KMS-11 (cell line): ENCODE measurements around the gene CSTB.
A peak's percentile ranks its signal among the peaks of the same experiment; 100 is the strongest.

ENCODE experiments used
- H2AFZ ChIP-seq: fragments of 200-600 bp; sonication (generic); 2 replicates; pipeline ENCODE4 v1.6.1; 2016; ENCODE audit warnings: antibody characterized with exemption, mixed run types, low read depth
- H3K27ac ChIP-seq: fragments of 200-600 bp; sonication (generic); 2 replicates; pipeline ENCODE4 v1.6.1; 2016; ENCODE audit warnings: mild to moderate bottlenecking, mixed run types
- H3K27me3 ChIP-seq: fragments of 200-600 bp; sonication (generic); 2 replicates; pipeline ENCODE4 v1.6.1; 2017; ENCODE audit warnings: mild to moderate bottlenecking, low read depth, mixed run types, moderate library complexity; ENCODE audit not compliant: insufficient read depth
- H3K36me3 ChIP-seq: fragments of 200-600 bp; sonication (generic); 2 replicates; pipeline ENCODE4 v1.6.1; 2017; ENCODE audit warnings: mild to moderate bottlenecking, mixed run types; ENCODE audit not compliant: insufficient read depth
- H3K4me1 ChIP-seq: fragments of 200-600 bp; sonication (generic); 2 replicates; pipeline ENCODE4 v1.6.1; 2016; ENCODE audit warnings: mild to moderate bottlenecking, low read depth, mixed run types; ENCODE audit not compliant: poor library complexity, severe bottlenecking
- H3K4me2 ChIP-seq: fragments of 200-600 bp; sonication (generic); 2 replicates; pipeline ENCODE4 v1.7.0; 2016; ENCODE audit warnings: mild to moderate bottlenecking, mixed run types
- H3K4me3 ChIP-seq: fragments of 200-600 bp; sonication (generic); IDR thresholded peaks from 2 replicates; pipeline ENCODE4 v1.6.1; 2017; ENCODE audit warnings: low read depth, low read length, mixed read lengths; ENCODE audit not compliant: insufficient read depth
- H3K79me2 ChIP-seq: fragments of 200-600 bp; sonication (generic); 2 replicates; pipeline ENCODE4 v1.6.1; 2016; ENCODE audit warnings: low read depth, mixed run types; ENCODE audit not compliant: insufficient read depth
- H3K9ac ChIP-seq: fragments of 200-600 bp; sonication (generic); 2 replicates; pipeline ENCODE4 v1.6.1; 2016; ENCODE audit warnings: mild to moderate bottlenecking, mixed run types
- H4K20me1 ChIP-seq: fragments of 200-600 bp; sonication (generic); 2 replicates; pipeline ENCODE4 v1.6.1; 2016; ENCODE audit warnings: mild to moderate bottlenecking, mixed run types; ENCODE audit not compliant: insufficient read depth
- CTCF ChIP-seq: fragments of 200-600 bp; sonication (generic); conservative IDR thresholded peaks from 2 replicates; pipeline ENCODE4 v1.6.1; 2017; ENCODE audit warnings: low read depth, mild to moderate bottlenecking, antibody characterized with exemption, low read length, moderate library complexity, mixed read lengths

The CSTB gene

DNA sequence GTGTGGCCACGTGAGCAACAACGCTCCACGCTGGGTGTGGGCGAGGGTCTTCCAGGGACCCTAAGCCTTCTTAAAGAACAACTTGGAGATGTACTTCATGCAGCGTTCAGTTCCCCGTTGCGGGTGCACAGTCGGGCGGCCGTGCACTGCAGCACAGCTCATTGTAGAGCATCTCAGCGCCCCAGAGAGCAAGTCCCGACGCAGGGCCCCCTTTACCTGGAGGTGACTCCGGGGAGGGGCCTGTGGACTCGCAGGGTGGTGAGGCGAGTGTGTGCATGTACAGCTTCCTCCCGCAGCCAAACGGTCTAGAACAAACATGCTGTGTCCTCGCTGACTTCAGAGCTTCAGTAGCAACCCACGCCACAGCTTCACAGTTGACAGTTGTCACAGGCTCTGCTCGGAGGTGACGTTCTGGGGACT, 32.7 kb upstream of the CSTB start:
- no peaks in the 10 kb centered on the region; the same call in 1 of the 2 replicates for H3K36me3 ChIP-seq
- H3K4me2 ChIP-seq = no peak overlapping the region
- H3K79me2 ChIP-seq = no peaks in the 10 kb centered on the region
- no peaks in the 10 kb centered on the region for H3K27me3 ChIP-seq
- H3K27ac ChIP-seq = no peak overlapping the region
- H3K4me1 ChIP-seq = peaks cover 20% of the 10 kb centered on the region
- TF ChIP-seq CTCF = no peak
- H3K9ac ChIP-seq = no peak overlapping the region
- no peak overlapping the region for H3K4me3 ChIP-seq
- no peaks in the 10 kb centered on the region for H4K20me1 ChIP-seq
- H2AFZ ChIP-seq = no peak overlapping the region

- TF ChIP-seq CTCF = no peak
- Histone ChIP-seq H3K4me2 (no peak overlapping the region), H3K4me1 (peaks cover 20% of the 10 kb centered on the region), H3K27me3 (no peaks in the 10 kb centered on the region), H3K27ac (no peak overlapping the region), H4K20me1 (no peaks in the 10 kb centered on the region), H3K4me3 (no peak overlapping the region), H3K79me2 (no peaks in the 10 kb centered on the region), H3K36me3 (no peaks in the 10 kb centered on the region; the same call in 1 of the 2 replicates), H2AFZ (no peak overlapping the region), H3K9ac (no peak overlapping the region)
These were observed 32.3 kb upstream of the CSTB start for GRCh38 chr21:43808367-43808766.

- Histone ChIP-seq H3K4me1 (peaks cover 20% of the 10 kb centered on the region), H3K4me2 (no peak overlapping the region), H3K79me2 (no peaks in the 10 kb centered on the region), H3K27me3 (no peaks in the 10 kb centered on the region), H3K4me3 (no peak overlapping the region), H3K36me3 (peaks cover 10% of the 10 kb centered on the region; the same call in 1 of the 2 replicates), H4K20me1 (no peaks in the 10 kb centered on the region), H2AFZ (no peak overlapping the region), H3K27ac (no peak overlapping the region), H3K9ac (no peak overlapping the region)
- TF ChIP-seq CTCF = no peak
These were observed 30.1 kb upstream of the CSTB start for GRCh38 chr21:43806017-43806710.

GRCh38 chr21:43805275-43805800, 29.2 kb upstream of the CSTB start:
- H4K20me1 ChIP-seq = no peaks in the 10 kb centered on the region
- peak overlapping the region; percentile 18; the same call in 1 of the 2 replicates for H3K27ac ChIP-seq
- H3K79me2 ChIP-seq = no peaks in the 10 kb centered on the region
- H3K4me2 ChIP-seq = no peak overlapping the region
- H3K9ac ChIP-seq = no peak overlapping the region
- no peaks in the 10 kb centered on the region for H3K27me3 ChIP-seq
- H3K4me3 ChIP-seq = no peak overlapping the region
- TF ChIP-seq CTCF = no peak
- H3K36me3 ChIP-seq = peaks cover 14% of the 10 kb centered on the region; the same call in 1 of the 2 replicates
- peaks cover 14% of the 10 kb centered on the region for H3K4me1 ChIP-seq
- no peak overlapping the region for H2AFZ ChIP-seq
